Fibroblast of lung (primary cell): ENCODE measurements around the gene BIRC3. TPM values are rescaled to one million over a fixed set of nuclear protein-coding genes. Genes with fewer than 3 reads are reported as not detected.

Experiments used
- DNase-seq, 2 donors: peaks; one replicate each; pipeline versions ENCODE4 v3.0.0 to v3.0.0-alpha.2; 2010; ENCODE audit warnings: low read depth in 2 of 2
- H2AFZ ChIP-seq: 2 replicates; pipeline ENCODE4 v1.5.1; 2012; ENCODE audit warnings: low read length, control low read depth, inconsistent platforms
- H3K27ac ChIP-seq: 2 replicates; pipeline ENCODE4 v1.5.1; 2011; ENCODE audit warnings: low read length, control low read depth; ENCODE audit not compliant: insufficient read depth
- H3K27me3 ChIP-seq: 2 replicates; pipeline ENCODE4 v1.5.1; 2011; ENCODE audit warnings: mild to moderate bottlenecking, low read length; ENCODE audit not compliant: control insufficient read depth, insufficient read depth
- H3K36me3 ChIP-seq: 2 replicates; pipeline ENCODE4 v1.5.1; 2011; ENCODE audit warnings: low read length; ENCODE audit not compliant: control insufficient read depth, insufficient read depth
- H3K4me1 ChIP-seq: 2 replicates; pipeline ENCODE4 v1.5.1; 2011; ENCODE audit warnings: low read length; ENCODE audit not compliant: control insufficient read depth, insufficient read depth; ENCODE audit errors: extremely low read depth
- H3K4me2 ChIP-seq: 2 replicates; pipeline ENCODE4 v1.5.1; 2011; ENCODE audit warnings: low read length, control low read depth; ENCODE audit not compliant: insufficient read depth; ENCODE audit errors: extremely low read depth
- H3K4me3 ChIP-seq, 4 experiments: fragments of 200-600 bp in 1 of 4; sonication (generic) in 1 of 4; replicated peaks in 1 of 4; 2 replicates each; pipeline ENCODE4 v1.5.1; 2011 to 2016; ENCODE audit warnings: low read length in 4 of 4, low read depth in 3 of 4, mild to moderate bottlenecking in 3 of 4, control low read depth in 2 of 4, inconsistent platforms in 1 of 4, mixed read lengths in 1 of 4; ENCODE audit not compliant: insufficient read depth in 1 of 4; ENCODE audit errors: control extremely low read depth in 1 of 4
- H3K79me2 ChIP-seq: 2 replicates; pipeline ENCODE4 v1.5.1; 2012; ENCODE audit warnings: mild to moderate bottlenecking, low read length, inconsistent platforms; ENCODE audit not compliant: control insufficient read depth, insufficient read depth
- H3K9ac ChIP-seq: 2 replicates; pipeline ENCODE4 v1.5.1; 2011; ENCODE audit warnings: mild to moderate bottlenecking, low read length, control low read depth; ENCODE audit not compliant: insufficient read depth
- H3K9me3 ChIP-seq: 2 replicates; pipeline ENCODE4 v1.5.1; 2012; ENCODE audit warnings: low read depth, low read length; ENCODE audit not compliant: control insufficient read depth, insufficient read depth
- H4K20me1 ChIP-seq: 2 replicates; pipeline ENCODE4 v1.5.1; 2011; ENCODE audit warnings: low read length; ENCODE audit not compliant: control insufficient read depth, insufficient read depth; ENCODE audit errors: extremely low read depth
- CTCF ChIP-seq, 2 donors: IDR thresholded peaks in 1 of 2; conservative IDR thresholded peaks in 1 of 2; 1 replicate in 1 of 2; 2 replicates in 1 of 2; pipeline ENCODE4 v1.5.1; 2011 to 2012; ENCODE audit warnings: low read length in 2 of 2, control low read depth in 1 of 2, inconsistent platforms in 1 of 2, low read depth in 1 of 2, mild to moderate bottlenecking in 1 of 2
- EZH2 ChIP-seq: IDR thresholded peaks from 2 replicates; pipeline ENCODE4 v1.5.1; 2012; ENCODE audit warnings: low read length, control low read depth, mild to moderate bottlenecking; ENCODE audit errors: missing control alignments
- polyA plus RNA-seq, 2 donors: library from polyadenylated mRNA; depleted of rRNA in 1 of 2; stranded (reverse) in 1 of 2; unstranded in 1 of 2; fragments of >200 nt; gene quantifications; 2 replicates each; pipeline ENCODE4 v1.2.1, GENCODE V29; 2011 to 2012; ENCODE audit warnings: missing spikeins in 1 of 2
- total RNA-seq: library from RNA; depleted of rRNA; stranded (reverse); fragments of >200 nt; gene quantifications from 2 replicates; pipeline ENCODE4 v1.2.1, GENCODE V29; 2014

Gene BIRC3
- total and polyA plus RNA-seq, 2 donors (not counting 1 experiment from before 2014, with no cell fraction given): 0.58 to 3.3 TPM

GRCh38 chr11:102279641-102280170 lies 37.6 kb upstream of the BIRC3 start:
- H3K4me2 ChIP-seq: peak overlapping the region; percentile 74

GRCh38 chr11:102280245-102280833 lies 36.9 kb upstream of the BIRC3 start:
- H3K27me3 ChIP-seq: no peaks in the 10 kb centered on the region
- H3K9ac ChIP-seq: no peak overlapping the region
- no peak overlapping the region for H3K27ac ChIP-seq
- H3K4me2 ChIP-seq: no peak overlapping the region
- H4K20me1 ChIP-seq: no peaks in the 10 kb centered on the region
- no peaks in the 10 kb centered on the region for H3K36me3 ChIP-seq
- no peak for DNase-seq
- H3K9me3 ChIP-seq: no peaks in the 10 kb centered on the region
- no peaks in the 10 kb centered on the region for H3K4me1 ChIP-seq
- no peak overlapping the region for H2AFZ ChIP-seq
- H3K4me3 ChIP-seq: peak overlapping the region in 1 of 4 experiments; percentile 48
- TF ChIP-seq EZH2: no peak
- H3K79me2 ChIP-seq: no peaks in the 10 kb centered on the region

More at GRCh38 chr11:102279641-102280170, 37.6 kb upstream of the BIRC3 start:
- Histone ChIP-seq H4K20me1 (no peaks in the 10 kb centered on the region), H3K4me3 (peak overlapping the region; percentile 17 to 48 (median 28)), H3K9ac (no peak overlapping the region), H3K27me3 (no peaks in the 10 kb centered on the region), H3K27ac (no peak overlapping the region), H2AFZ (peak overlapping the region; percentile 63), H3K4me1 (no peaks in the 10 kb centered on the region), H3K36me3 (no peaks in the 10 kb centered on the region), H3K79me2 (no peaks in the 10 kb centered on the region), H3K9me3 (no peaks in the 10 kb centered on the region)
- peak; percentile 62 to 89 for DNase-seq
- peak; percentile 44 to 66 for TF ChIP-seq CTCF (conservative IDR thresholded peaks at IDR 0.05 in 1 of 2, IDR thresholded peaks at IDR 0.05 in 1 of 2; ENCODE audit: low read depth in 1 of 2, low read length in 2 of 2)
- no peak for TF ChIP-seq EZH2

- H3K79me2 ChIP-seq: no peaks in the 10 kb centered on the region
- H3K4me3 ChIP-seq: no peak overlapping the region
- H3K4me2 ChIP-seq: no peak overlapping the region
- H3K4me1 ChIP-seq: no peaks in the 10 kb centered on the region
- no peaks in the 10 kb centered on the region for H3K27me3 ChIP-seq
- H3K9me3 ChIP-seq: no peaks in the 10 kb centered on the region
- no peak overlapping the region for H2AFZ ChIP-seq
- H3K36me3 ChIP-seq: no peaks in the 10 kb centered on the region
- no peaks in the 10 kb centered on the region for H4K20me1 ChIP-seq
- H3K9ac ChIP-seq: no peak overlapping the region
- no peak for TF ChIP-seq CTCF (conservative IDR thresholded peaks at IDR 0.05 in 1 of 2, IDR thresholded peaks at IDR 0.05 in 1 of 2; ENCODE audit: low read depth in 1 of 2, low read length in 2 of 2)
- no peak for TF ChIP-seq EZH2
- H3K27ac ChIP-seq: no peak overlapping the region
- peak in 1 of 2 donors; percentile 75 for DNase-seq
These were observed 34.2 kb upstream of the BIRC3 start for GRCh38 chr11:102283116-102283485.
